ENCODE data around the gene EIF4E.

EIF4E gene

DNA sequence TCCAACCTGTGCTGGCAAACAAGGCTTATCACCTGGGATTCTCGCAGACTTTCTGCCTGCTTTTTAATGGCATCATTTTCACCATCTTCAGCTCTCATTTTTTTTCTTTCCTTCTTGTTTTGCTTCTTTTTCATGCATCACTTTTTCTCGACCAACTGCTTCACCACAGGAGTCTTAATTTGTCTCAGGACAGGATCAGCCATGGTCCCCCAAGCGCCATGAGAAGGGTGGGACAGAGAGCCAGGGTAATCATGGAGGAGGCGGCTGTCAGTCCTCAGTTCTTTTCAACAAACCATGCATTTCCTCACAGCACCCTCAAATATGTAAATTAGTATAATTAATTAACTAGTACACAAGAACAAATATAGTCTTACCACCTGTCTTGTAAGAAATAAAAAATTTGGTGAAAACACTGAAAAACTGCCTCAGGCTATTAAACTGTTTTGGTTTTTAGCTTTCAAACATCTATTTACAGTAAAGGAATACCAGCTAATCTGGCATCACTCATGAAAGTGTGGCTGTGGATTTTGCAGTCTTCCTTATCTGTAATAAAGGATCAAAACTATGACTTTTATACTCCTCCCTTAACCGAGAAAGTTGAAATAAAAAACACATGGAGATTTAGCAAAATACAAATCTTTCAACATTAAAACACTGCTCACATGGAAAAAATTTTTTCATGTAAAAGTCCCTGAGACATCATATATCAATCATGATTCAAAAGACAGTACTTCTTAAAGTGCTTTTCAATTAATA lies 19.1 kb downstream of the EIF4E start:
- H3K4me3 ChIP-seq (ENCODE audit: low read length), result no peak overlapping the region
- DNase-seq (ENCODE audit: low read depth), result no peak
- TF ChIP-seq CTCF (IDR thresholded peaks at IDR 0.05; ENCODE audit: insufficient read depth, low read depth, low read length, missing control alignments), result no peak

DNA sequence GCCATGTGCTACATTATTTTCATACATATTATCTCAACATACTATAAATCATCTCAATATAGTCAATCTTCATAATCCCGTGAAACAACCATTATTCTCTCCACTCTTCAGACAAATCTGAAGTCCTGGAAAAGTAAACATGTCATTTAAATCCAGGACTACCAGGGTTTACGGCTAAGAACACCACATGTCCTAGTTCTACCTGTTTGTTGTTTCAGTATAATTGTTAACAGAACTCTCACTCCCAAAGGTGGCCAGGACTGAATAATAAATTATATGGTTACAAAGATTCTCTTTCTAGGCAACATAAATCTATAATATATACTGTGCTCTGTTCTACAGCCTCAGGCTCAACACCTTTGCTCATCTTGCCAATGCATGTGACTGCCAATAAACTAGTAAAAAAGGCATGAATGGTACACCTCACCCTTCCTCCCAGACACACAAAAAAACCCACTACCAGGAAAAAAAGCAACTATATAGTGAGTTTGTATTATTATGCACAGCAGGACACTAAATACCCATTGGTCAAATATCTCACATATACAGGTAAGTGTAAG lies 20.1 kb downstream of the EIF4E start:
- peak; percentile 14 for DNase-seq (ENCODE audit: low read depth)
- no peak overlapping the region for H3K4me3 ChIP-seq (ENCODE audit: low read length)
- TF ChIP-seq CTCF (IDR thresholded peaks at IDR 0.05; ENCODE audit: insufficient read depth, low read depth, low read length, missing control alignments), result no peak

DNA sequence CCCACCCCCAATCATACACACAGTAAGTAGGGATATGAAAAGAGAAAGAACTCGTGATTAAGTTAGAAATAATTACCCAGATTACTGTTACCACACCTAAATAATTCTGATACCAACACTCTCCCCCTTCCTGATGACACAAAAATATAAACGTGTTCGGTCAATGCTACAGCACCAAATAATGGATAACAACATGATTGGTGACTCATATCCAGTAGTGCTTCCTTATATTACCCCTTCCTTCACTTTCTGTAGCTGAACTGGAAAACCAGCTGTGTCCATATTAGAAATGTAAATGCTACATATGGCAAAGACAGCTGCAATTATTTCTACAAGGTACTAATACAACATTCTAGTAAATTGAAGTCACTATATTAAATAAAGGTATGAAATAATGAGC lies 20.8 kb downstream of the EIF4E start:
- no peak for TF ChIP-seq CTCF (IDR thresholded peaks at IDR 0.05; ENCODE audit: insufficient read depth, low read depth, low read length, missing control alignments)
- peak; percentile 75 for DNase-seq (ENCODE audit: low read depth)
- H3K4me3 ChIP-seq (ENCODE audit: low read length), result no peak overlapping the region

GRCh38 chr4:98905839-98906238 lies 23.1 kb downstream of the EIF4E start:
- H3K4me3 ChIP-seq (ENCODE audit: low read length), result no peak overlapping the region
- DNase-seq (ENCODE audit: low read depth), result no peak
- no peak for TF ChIP-seq CTCF (IDR thresholded peaks at IDR 0.05; ENCODE audit: insufficient read depth, low read depth, low read length, missing control alignments)

GRCh38 chr4:98905297-98905696 lies 23.6 kb downstream of the EIF4E start:
- DNase-seq (ENCODE audit: low read depth), result no peak
- no peak for TF ChIP-seq CTCF (IDR thresholded peaks at IDR 0.05; ENCODE audit: insufficient read depth, low read depth, low read length, missing control alignments)
- no peak overlapping the region for H3K4me3 ChIP-seq (ENCODE audit: low read length)

GRCh38 chr4:98903963-98904362 lies 25.0 kb downstream of the EIF4E start:
- no peak for DNase-seq (ENCODE audit: low read depth)
- TF ChIP-seq CTCF (IDR thresholded peaks at IDR 0.05; ENCODE audit: insufficient read depth, low read depth, low read length, missing control alignments), result no peak
- no peak overlapping the region for H3K4me3 ChIP-seq (ENCODE audit: low read length)

DNA sequence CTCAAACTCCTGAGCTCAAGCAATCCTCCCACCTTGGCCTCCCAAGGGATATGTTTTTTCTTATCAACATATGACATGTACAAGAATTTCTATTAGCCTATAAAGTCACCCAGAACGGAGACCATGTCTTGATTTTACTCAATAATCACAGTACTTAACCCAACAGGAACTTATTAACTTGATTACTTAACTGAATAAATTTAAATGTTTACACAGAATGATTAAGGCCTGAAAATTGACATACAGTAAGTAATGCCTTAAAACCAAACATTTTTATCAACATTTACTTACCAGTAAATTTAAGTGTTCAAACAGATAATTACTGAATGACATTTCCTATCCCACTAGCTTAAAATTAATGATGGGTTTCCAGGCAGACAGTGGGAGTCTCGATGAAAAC lies 25.4 kb downstream of the EIF4E start:
- H3K4me3 ChIP-seq (ENCODE audit: low read length), result no peak overlapping the region
- no peak for DNase-seq (ENCODE audit: low read depth)
- TF ChIP-seq CTCF (IDR thresholded peaks at IDR 0.05; ENCODE audit: insufficient read depth, low read depth, low read length, missing control alignments), result no peak

Data from epithelial cell of esophagus (primary cell).